Measurements from ENCODE around the gene CPN2.
A peak's percentile ranks its signal among the peaks of the same experiment; 100 is the strongest.

Gene CPN2

DNA sequence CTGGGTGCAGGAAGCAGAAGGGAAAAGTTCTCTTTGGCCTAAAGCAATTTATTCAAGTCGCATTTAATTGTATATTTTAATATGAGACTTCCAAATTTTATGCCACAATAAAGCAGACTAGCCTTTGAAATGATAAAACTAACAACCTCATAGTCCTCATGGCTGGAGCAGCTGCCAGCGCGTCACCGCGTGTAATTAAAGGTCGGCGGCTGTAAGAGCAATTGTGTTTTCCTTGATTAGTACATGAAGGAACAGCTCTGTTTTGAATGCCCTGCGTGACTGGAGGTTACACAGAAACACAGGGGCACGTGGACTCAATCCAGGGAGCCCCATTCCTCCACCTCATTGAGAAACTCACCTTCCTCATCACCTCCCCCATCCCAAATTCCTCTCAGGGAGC lies 28.5 kb upstream of the CPN2 start:
- DNase-seq, result no peak

DNA sequence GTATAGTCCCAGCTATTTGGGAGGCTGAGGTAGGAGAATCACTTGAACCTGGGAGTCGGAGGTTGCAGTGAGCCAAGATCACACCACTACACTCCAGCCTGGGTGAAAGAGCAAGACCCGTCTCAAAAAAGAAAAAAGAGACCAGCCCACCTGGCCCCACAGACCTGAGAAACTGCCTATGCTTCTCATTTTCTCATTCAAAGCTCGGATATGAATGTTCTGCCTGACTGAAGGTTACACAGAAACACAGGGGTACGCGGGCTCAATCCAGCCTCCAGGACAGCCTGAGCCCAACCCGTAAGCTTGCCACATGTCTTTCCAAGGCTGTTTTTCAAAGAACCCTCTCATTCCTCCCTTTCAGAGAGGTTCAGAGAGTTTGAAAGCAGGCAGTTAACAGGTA lies 28.1 kb upstream of the CPN2 start:
- no peak for DNase-seq

DNA sequence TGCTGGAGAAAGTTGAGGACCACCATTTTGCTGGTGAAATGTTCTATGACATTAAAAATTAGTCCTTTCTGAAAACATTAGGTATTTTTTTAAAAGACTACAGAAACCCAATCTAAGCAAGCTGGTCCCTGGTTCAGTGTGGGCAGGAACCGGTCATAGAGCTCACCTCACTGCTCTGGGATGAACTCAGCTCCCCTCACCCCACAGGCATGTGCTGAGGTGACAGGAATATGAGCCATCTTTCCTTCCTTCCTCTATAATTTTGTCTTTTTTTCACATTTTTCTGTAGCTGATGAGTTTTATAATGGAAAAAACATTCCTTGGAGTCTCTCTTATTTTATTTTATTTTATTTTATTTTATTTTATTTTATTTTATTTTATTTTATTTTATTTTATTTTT lies 26.6 kb upstream of the CPN2 start:
- DNase-seq, result no peak

DNA sequence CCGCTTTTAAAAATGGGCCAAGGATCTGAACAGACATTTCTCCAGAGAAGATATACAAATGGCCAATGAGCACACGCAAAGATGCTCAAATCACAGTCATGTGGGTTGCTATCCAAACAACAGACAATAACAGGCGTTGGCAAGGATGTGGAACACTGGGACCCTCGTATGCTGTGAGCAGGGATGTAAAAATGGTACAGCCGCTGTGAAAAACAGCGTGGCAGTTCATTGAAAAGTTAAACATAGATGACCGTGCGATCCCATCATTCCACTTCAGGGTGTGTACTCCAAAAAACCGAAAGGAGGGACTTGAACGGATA lies 25.1 kb upstream of the CPN2 start:
- DNase-seq, result no peak

DNA sequence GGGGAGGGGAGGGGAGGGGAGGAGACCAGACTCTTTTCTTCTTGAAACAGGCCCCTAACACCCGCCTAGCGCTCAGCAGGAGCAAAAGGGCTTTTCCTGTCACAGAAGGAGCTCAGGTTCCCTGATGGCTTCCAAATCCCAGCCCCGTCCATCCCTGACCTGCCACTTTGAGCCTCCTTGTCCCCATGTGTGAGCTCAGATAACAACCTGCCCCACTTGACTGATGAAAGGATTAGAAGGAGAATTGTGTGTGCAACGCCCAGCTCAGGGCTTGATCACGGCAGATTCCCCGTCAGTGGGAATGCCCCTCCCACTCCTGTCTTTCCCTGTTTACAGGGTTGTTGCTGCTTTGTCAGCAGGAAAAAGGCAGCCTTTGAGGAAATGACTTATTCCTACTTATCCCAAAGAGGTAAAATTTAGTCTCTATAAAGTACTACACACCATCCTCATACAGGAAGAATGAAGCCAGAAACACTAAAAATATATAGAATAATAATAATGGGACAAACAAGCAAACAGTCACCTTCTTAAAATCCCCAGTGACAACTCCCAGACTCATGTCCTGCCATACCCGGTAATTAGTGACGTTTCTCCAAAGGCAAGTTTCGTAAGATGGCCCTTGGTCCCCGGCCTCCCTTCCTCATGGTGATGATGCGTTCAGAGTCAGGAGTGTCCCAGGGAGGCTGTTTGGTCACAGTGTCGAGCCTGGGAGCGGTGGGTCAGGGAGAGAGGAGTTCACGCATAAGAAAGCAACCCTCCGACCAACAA lies 24.5 kb upstream of the CPN2 start:
- peak; percentile 90 for DNase-seq

DNA sequence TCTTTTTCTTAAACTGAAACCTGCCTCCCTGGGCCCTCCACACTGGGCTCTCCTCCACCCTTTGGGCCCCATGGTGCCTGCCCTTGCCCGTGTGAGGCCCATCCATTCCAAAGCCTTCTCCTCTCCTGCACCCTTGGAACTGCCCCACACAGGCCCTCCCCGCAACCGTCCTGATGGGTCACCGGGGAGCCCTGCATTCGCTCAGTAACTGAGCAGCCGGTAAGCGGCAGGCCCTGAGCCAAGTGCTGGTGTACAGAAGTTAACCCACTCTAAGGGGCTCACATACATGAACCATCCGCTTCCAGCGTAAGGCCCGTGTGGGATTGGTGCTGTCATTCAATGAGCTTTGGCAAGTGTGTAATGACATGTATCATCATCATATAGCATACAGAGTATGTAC lies 23.8 kb upstream of the CPN2 start:
- no peak for DNase-seq

DNA sequence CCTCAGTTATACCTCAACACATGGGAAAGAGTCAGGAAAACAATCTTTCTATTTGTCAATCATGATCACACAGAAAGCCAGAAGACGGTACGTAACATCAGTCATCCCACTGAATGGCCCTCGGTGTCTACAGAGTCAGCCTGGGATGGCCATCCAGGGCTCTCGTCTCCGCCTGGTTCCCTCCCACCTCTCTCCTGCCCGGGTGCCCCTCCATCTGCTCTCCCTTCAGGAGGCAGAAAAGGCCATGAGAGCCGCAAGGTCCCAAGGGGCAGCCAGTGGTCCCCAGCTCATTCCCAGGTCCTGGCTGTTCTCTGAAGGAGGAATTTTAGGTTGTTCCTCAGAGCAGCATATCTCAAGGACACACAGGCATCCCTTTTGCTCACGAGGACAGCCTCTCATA lies 22.8 kb upstream of the CPN2 start:
- DNase-seq, result no peak

DNA sequence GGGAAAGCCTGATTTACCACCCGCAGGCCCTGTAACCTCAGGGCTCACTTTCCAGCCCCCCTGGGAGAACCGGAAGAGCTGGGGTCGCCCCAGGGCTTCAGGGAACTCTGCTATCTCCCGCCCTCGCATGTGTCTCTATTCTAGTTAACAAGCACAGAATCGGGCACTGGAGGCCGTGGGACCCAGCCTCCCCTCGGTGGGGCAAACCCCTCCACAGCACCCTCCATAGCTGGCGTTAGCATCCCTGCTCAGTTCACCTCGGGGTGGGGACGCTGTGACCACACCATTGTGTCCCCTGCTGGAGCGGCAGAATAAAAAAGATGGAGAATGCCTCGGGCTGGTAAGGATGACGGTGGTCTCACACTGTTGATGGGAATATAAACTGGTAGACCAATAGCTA lies 21.9 kb upstream of the CPN2 start:
- DNase-seq, result no peak

DNA sequence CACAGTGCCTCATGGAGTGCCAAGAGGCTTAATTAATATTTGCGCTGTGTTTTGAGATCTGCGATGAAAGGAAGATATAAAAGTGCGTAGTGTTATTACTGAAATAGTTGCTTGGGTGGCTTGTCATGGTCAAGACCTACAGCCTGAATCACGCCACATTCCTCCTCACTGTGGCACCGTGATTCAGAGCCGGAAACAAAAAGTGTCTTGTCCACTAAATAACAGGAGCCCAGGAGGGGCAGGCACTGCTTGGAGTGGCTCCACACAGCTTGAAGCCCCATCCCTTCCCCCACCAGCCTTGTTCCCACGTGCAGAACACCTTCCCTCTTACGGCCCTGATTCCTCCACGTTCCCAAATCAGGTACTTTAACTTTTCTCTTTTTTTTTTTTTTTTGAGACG lies 19.6 kb upstream of the CPN2 start:
- no peak for DNase-seq

DNA sequence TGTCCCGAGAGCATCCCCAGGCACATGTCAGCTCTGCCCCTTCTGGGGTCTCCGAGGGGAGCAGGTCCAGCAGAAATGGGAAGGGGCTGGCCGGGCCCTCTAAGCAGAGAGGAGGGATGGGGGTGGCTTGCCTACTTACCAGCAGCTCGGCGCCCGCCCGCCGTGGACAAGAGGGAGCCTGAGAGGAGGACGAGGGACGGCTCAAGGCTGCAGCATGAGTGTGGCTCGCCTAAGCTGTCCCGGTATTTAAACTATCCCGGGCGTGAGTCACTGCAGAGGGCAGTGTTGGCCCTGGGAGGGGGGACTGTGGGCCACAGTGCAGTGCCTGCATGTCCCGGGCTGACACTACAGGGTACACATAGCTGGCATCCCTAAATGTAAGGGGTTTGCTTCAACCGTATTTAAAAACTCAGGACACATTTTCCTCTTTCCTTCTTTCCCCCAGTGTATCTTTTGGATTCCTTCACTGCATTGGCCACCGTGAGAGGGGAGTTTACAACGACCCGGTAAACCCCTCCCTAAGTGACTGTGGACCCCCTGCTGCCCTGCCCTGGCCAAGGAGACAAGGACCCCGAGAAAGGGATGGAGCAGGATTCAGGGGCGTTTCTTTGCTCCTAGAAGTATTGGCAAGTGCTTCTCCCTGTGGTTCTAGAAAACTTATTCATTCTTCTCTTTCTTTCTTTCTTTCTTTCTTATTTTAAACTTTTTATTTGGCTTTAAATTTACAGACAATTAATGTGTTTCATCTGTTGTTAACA lies 18.6 kb upstream of the CPN2 start, which contains the start of gene LRRC15:
Gene LRRC15, minus strand, starts transcription at position 222 of the 758 bp plus-strand sequence. CDS start 8,700 bp downstream, outside the sequence.
- DNase-seq, result no peak

DNA sequence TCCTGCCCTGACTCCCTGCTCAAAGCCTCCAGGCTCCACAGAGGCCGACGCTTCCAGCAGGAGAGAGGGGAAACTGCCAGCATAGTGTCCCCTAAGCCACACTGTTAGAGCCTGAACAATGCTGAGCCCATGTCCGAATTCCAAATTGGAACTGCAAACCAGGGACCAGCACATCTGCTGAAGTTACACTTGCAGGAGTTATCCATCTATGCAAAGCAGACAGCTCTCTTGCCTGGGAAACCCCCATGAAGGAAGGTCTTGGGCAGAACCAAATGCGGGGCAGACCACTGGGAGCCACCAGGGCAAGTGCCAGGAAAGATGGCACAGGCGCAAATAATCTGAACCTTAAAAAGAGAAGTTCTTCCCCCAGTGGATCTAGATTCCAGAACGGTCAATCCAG lies 17.8 kb upstream of the CPN2 start:
- DNase-seq, result no peak

DNA sequence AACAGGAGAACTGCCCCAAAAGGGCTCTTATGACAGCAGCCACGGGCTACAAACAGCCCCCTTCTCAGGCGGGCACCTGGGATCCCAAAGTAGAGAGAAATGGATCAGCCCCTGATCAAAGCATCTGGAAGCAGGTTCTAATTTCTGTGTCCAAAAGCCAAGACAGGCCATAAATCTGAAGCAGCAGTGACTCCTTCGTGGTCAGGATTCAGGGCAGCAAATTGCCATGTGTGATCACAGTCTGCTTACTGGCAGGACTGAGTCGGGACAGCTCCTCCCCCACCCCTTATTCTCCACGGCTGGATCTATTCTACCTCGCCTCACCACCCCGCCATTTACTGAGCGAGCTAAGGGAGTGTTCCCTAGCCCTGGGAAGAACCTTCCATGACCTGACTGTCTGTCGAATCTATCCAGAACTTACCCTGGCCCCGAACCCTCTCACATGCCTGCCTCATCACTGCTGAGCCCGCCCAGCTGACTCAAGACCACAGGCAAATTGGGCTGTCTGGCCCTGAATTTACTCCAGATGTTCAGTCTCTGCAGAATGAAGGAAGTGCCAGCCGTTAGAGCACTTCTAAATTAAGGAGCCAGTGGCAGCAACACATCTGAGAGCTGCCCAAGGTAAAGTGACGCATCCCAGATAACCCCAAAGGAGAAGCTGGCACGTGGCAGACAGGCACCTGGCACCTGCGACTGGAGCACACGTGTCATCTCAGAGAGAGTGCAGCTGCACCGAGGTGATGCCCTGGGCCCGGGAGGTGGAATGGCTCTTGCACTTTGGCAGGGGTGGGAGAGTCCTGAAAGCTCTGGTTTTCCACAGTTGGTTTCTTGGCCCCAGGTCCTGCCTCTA lies 17.1 kb upstream of the CPN2 start:
- DNase-seq, result no peak

DNA sequence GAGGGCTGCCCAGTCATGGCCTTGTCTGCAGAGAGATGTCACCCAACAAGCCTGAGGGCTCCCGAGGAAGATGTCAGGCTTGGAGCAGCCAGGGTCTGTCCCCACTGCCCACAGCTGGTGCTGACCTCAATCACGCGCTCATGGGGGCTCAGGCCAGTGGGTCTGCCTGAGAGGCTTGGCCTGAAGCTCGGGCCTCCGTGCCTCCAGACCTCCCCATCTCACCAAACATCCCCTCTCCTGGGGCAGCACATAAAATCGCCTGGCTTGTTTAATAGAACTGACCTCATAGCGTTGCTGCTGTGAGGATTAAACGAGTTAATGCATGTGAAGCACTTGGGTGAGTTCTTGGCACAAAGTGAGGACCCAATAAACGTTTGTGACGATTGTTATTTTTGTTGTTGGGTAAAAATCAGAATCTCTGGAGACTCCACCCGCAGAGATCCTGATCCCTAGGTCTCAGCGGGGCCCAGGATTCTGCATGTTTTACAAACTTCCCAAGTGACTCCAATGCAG lies 14.9 kb upstream of the CPN2 start:
- DNase-seq, result no peak

DNA sequence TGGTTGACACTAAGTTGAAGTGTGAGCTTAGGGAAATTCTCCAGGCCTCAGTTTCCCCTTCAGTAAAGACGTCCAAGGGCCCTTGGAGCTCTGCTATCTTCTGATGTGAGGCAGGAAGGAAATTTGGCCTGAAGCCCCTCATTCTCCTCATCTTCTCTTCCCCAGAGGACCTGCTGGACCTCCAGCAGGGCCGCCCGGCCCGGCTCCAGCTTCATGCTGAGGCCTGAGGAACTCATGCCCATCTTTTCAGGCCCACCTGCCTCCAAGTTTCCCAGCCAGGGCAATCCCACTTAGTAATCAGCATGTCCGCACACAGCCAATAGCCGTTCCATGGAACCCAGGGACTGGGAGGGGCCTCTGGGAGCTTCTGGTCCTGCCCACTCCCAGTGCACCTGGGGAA lies 14.4 kb upstream of the CPN2 start:
- no peak for DNase-seq

DNA sequence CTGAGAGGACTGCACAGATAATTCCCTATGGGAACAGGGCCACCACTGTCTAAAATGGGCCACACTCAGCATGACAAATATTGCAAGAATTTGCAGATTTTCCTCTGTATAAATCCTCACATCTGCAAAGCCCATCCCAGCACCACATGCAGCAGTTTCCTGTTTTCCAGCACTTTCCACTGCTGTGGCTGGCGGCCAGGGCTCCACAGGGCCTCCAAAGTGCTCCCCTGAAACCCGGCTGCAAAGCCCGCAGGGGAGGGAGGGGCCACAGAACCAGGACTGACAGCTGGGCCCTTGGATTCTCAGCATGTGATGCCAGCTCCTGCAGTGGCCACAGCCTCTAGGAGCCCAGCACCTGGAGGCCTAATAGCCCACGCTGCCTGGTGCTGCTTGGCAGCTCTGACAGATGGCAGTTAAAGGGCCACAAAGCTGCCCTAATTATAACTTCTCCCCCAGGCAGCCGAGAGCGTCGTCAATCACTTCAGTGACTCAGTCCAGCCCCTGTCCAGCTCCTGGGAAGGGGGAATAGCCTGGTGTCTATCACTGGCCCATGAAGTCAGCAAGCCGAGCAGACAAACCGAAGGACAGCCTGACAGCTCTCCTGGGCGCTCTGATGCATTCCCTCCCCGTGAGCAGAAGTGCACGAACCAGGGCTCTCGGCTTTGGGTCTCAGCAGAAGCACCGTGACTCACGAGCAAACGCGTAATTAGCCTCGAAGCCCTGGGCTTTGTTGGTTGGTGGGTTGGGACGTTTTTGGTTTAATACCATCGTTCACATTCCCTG lies 13.7 kb upstream of the CPN2 start:
- peak; percentile 97 for DNase-seq

DNA sequence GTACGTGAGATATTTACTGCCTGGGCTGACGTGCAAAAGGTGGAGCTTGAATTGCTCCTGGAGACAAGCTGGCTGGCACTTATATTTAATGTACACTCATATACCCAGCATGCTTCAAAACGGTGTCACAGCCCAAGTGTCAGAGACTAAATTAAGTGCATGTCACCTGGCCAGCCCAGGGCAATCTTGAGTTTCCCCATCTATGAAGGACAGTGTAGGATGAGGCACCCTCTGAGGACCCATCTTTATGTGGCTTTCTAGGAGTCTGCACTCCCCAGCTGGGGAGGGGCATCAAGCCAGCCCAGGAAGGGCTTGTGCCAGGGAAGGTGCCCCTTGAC lies 13.2 kb upstream of the CPN2 start:
- DNase-seq, result no peak

DNA sequence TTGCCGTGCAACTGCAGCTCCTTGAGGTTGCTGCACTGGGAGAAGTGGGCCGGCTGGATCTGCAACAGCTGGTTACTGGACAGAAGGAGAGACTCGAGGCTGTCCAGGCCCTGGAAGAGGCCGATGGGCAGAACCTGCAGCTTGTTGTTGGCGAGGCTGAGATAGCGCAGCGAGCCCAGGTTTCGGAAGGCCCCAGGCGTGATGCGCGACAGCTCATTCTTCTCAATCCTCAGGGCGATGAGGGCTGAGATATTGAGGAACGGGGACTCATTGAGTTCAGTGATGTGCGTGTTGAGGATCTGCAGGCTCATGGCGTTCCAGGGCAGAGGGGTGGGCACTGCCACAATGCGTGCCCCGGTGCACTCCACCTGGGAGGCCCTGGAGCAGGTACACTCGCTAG lies 9.4 kb upstream of the CPN2 start:
- DNase-seq, result no peak

DNA sequence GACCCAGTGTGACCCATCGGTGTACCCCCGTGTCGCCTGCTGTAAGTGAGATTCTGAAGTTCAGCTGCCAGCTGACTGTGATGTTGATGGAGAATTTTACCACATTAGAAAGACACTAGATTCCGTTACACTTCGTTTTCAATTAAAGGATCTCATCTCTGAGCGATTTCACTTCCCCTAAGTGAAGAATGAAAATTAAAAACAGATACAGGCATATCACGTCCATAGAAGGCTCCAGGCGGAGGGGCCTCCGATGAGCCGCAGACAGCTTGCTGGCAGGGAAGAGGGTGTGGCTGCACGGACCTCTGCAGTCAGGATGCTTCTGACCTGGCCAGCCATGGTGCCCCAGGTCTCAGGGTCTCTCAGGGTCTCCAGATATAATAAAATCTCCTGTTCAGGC lies 6.6 kb upstream of the CPN2 start:
- no peak for DNase-seq

DNA sequence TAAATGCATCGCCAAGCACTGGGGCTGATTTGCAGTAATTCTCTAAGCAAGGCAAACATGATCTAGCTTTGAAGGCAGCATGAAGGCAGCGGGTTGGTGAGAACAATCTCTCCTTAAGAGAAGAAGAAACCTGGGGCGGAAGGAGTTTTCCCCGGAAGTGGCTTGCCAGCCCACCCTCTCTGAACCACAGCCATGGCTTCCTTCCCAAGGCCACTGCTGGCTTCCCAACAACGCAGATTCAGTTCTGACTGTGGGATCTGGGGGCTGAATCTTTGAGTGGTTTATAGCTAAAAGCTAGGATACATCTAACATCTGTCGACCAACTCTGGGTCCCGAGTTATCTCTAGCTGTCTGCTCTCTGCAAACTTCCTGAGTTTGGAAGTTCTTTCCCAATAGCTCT lies 4.3 kb upstream of the CPN2 start:
- no peak for DNase-seq

DNA sequence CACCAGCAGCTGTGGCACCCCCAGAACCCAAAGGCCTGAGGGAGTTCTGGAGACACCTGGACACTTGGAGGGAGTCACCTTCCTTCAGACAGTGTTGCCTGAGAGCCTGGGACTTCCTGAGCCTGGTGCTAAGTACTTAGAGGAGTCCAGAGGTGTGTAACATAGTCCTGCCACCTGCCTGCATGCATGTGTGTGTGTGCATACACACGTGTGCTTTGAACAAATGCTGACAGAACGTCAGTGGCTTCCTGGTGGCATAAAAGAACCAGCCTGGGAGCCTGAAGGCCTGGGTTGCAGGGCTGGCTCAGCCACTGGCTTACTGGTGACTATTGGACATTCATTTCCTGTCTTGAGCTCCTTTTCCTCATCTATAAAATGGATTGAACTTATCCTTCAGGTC lies 3.2 kb upstream of the CPN2 start:
- DNase-seq, result no peak

DNA sequence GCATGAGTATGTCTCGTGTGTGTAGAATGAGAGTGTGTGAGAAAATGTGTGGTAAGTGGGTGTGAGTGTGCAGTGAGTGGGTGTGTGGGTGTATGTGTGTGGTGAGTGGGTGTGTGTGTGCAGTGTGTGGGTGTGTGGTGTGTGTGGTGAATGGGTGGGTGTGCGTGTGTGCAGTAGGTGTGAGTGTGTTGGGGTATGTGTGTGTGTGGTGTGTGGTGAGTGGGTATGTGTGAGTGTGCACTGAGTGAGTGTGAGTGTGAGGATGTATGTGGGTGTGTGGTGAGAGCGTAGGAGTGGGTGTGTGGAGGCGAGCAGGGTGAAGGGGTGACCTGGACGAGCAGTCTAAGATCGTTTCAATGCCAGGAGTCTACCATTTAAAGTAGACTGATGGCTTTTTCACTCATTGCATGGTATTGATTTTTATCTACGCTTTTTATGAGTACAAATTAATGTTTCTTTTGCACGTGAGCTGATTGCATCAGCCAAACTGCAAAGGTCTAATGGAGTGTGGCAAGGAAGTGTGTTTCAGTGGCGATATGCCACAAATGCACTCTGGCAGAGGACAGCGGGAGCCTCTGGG lies 1.6 kb upstream of the CPN2 start:
- no peak for DNase-seq

DNA sequence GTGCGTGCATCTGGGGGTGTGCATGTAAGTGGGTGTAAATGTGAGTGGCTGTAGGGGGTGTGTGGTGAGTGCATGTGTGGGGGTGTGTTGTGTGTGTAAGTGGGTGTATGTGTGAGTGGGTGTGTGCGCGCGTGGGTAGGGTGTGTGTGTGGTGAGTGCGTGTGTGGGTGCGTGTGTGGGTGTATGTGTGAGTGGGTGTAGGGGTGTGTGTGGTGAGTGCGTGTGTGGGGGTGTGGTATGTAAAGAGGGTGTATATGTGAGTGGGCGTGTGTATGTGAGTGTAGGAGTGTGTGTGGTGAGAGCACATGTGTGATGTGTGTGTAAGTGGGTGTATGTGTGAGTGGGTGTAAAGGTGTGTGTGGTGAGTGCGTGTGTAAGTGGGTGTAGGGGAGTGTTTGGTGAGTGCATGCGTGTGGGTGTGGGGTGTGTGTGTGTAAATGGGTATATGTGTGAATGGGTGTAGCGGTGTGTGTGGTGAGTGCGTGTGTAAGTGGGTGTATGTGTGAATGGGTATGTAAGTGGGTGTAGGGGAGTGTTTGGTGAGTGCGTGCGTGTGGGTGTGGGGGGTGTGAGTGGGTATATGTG lies 916 bp upstream of the CPN2 start:
- DNase-seq, result no peak
